AG04449 (cell line): Measurements from ENCODE around the gene EIF1AY.

Source experiments
- CTCF ChIA-PET: fragments of 350-600 bp; formaldehyde crosslinking; extraction: SDS; loops from one replicate; lab custom pipeline; 2021; ENCODE audit warnings: antibody characterized with exemption; lab: Yijun Ruan, JAX
- POLR2A ChIA-PET: fragments of 400-600, 350-600 bp; formaldehyde crosslinking; extraction: SDS; loops from one replicate; lab custom pipeline; 2020; ENCODE audit warnings: antibody characterized with exemption, inconsistent platforms; lab: Yijun Ruan, JAX
- DNase-seq: peaks from one replicate; pipeline ENCODE4 v3.0.0-alpha.2; 2010; ENCODE audit warnings: low read depth, low spot score
- H3K4me3 ChIP-seq: 2 replicates; pipeline ENCODE4 v1.5.1; 2011; ENCODE audit warnings: low read depth, mild to moderate bottlenecking, control low read depth, low read length
- TF ChIP-seq, protein P1 (sequence below): IDR thresholded peaks from one replicate; pipeline ENCODE4 v1.5.1; 2011; ENCODE audit warnings: mild to moderate bottlenecking, moderate library complexity, low read length, control low read depth, inconsistent platforms; ENCODE audit not compliant: insufficient read depth; ENCODE audit errors: missing control alignments

Gene EIF1AY

DNA sequence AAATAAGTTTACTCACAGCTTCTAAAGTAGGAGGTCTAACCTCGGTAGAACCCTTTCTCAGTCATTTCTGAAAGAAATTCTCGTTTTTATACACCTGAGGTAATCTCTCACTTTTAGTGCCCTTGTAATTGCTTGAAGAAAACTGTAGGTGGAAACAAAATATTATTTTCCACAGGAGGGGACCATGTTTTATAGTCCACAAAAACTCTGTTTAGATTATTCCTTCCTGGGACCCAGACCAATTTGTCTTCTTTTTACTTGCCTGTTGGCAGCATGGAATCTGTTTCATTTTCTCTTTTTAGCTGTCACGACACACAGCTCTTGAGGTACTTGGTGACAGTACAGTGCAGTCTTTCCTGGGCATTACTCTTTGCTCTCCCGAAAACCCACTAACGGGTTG lies 930 bp downstream of the EIF1AY start:
- no peak for DNase-seq
- peak overlapping the region; percentile 75 for H3K4me3 ChIP-seq
- TF ChIP-seq, protein P1, sequence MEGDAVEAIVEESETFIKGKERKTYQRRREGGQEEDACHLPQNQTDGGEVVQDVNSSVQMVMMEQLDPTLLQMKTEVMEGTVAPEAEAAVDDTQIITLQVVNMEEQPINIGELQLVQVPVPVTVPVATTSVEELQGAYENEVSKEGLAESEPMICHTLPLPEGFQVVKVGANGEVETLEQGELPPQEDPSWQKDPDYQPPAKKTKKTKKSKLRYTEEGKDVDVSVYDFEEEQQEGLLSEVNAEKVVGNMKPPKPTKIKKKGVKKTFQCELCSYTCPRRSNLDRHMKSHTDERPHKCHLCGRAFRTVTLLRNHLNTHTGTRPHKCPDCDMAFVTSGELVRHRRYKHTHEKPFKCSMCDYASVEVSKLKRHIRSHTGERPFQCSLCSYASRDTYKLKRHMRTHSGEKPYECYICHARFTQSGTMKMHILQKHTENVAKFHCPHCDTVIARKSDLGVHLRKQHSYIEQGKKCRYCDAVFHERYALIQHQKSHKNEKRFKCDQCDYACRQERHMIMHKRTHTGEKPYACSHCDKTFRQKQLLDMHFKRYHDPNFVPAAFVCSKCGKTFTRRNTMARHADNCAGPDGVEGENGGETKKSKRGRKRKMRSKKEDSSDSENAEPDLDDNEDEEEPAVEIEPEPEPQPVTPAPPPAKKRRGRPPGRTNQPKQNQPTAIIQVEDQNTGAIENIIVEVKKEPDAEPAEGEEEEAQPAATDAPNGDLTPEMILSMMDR: no peak
- ChIA-PET POLR2A (no interaction called here), CTCF (no interaction called here)

DNA sequence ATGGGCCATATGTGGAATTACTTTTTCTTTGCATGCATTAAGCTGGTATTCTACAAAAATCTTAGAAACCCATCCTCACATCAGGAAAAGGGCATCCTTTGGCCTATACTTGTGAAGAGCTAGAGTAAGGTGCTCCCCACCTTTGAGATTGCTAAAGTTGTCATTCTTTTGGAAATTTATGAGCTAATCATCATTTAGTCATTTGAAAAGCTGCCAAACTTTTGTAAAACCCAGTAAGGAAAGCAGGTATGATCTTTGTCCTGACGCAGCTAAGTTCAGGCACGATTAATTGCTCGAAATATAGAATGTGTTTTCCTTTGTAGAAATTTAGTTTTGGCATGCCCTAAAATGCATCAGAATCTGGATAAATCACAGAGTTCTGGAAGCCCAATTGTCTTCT lies 2.6 kb downstream of the EIF1AY start:
- DNase-seq: no peak
- ChIA-PET CTCF (no interaction called here), POLR2A (no interaction called here)
- no peak overlapping the region for H3K4me3 ChIP-seq
- TF ChIP-seq, protein P1: no peak

DNA sequence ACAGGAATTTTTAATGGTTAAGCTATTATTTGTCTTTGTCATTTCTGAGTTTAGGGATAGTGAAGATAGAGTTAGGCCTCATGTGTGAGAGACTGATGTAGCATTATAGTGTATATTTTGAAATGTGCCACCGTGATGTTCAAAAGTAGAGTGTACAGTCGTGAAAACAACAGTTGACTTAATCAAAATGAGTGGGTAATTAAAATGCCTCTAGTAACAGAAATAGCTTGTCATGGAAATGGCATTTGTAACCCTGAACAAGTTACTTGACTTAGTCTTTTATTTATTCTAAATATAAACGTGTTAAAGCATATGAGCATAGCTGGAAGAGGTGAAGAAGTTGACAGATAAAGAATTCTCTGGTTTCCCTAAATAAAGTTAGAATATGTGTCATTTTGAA lies 6.1 kb downstream of the EIF1AY start:
- POLR2A ChIA-PET: no interaction called here
- DNase-seq: no peak
- H3K4me3 ChIP-seq: no peak overlapping the region
- TF ChIP-seq, protein P1: no peak
- CTCF ChIA-PET: no interaction called here

DNA sequence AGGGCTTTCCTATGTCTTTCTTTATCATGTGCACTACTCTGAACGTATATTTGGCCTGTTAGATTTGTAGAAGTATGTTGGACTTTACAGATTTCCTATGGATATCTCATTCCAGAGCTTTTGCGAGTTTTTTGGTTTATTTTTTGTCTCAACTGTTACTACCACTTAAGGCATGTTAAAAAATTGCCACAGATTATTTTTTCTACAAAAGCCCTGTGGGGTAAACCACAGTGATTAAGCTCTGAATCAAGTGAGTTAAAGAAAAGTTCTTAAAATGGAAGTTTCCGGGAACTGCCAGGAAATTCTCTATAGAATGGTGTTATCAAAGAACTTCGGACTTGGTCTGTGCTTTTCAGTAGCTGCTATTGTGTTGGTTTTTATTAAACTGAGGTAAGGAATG lies 10.6 kb downstream of the EIF1AY start:
- TF ChIP-seq, protein P1: no peak
- no peak for DNase-seq
- POLR2A ChIA-PET: no interaction called here
- CTCF ChIA-PET: no interaction called here
- no peak overlapping the region for H3K4me3 ChIP-seq
